ENCODE data around the gene CBFA2T3.

GRCh38 chr16:88888057-88888456, 89.0 kb downstream of the CBFA2T3 start:
- TF ChIP-seq POLR2A (IDR thresholded peaks at IDR 0.05; ENCODE audit: low read length) = no peak
- TF ChIP-seq GATA1 (IDR thresholded peaks at IDR 0.05; ENCODE audit: low read depth, low read length) = no peak

All from erythroblast (primary cell).